ENCODE measurements around the gene SYNPO. TPM values are rescaled to one million over a fixed set of nuclear protein-coding genes. Genes with fewer than 3 reads are reported as not detected.

The SYNPO gene
- total RNA-seq, 1 donor: under 0.01 TPM

DNA sequence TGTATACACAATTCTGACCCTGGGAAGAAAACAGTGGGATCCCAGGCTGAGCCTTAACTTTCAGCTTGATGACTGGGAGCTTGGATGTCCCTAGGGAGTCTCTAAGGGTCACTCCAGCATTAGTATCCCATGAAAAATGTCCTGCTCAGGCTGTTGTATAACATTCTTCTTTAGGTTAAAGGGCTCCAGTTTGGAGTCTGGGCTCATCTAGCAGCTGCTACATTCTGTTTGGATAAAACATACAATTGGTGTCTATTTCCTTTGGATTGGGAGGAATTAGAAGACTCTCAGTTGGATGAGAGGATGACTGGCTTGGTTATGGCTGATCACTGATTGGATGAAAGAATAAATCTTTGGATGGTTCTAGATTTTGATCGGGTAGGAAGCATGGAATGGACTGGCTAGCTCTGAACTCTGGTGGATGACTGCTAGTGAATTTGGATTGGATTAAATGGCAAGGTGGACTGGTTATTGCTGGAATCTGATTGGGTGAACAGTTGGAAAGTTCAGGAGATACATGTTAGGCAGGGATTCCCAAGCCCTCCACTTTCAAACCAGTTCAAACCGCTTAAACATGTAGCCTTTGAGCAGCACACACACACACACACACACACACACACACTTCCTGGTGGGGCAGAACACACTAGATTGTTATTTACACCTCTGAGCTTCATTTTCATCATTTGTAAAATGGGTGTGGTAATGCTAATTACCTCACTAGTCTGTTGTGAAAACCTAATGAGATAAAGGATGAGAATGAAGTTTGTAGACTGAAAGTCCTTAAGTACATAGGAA lies 13.5 kb downstream of the SYNPO start:
- no peak for DNase-seq (ENCODE audit: low read depth in 2 of 3, low spot score in 2 of 3)

DNA sequence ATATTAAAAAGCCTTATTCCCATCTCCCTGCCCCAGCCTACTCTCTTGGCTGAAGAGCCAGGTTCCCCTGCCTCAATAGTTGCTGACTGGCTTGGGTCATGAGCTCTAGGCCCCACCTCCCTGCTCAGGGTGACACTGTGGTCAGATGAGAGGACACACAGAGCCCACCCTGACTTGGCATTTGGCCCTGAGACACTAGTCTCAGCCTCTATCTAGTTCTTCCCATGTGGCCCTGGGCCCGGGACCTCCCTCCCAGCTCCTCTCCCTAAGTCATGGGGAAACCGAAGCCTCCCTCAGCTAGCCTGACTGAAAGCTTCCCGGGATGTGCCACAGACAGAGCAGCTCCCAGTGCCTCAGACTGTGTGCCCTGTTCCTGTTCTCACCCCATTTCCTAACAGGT lies 14.8 kb downstream of the SYNPO start:
- DNase-seq (ENCODE audit: low read depth in 2 of 3, low spot score in 2 of 3): no peak

- peak; percentile 79 to 80 (median 79) for DNase-seq (ENCODE audit: low read depth in 2 of 3, low spot score in 2 of 3)
Observed at GRCh38 chr5:150656191-150657132, 16.0 kb downstream of the SYNPO start.

GRCh38 chr5:150658121-150658520 lies 17.7 kb downstream of the SYNPO start:
- no peak for DNase-seq (ENCODE audit: low read depth in 2 of 3, low spot score in 2 of 3)

DNA sequence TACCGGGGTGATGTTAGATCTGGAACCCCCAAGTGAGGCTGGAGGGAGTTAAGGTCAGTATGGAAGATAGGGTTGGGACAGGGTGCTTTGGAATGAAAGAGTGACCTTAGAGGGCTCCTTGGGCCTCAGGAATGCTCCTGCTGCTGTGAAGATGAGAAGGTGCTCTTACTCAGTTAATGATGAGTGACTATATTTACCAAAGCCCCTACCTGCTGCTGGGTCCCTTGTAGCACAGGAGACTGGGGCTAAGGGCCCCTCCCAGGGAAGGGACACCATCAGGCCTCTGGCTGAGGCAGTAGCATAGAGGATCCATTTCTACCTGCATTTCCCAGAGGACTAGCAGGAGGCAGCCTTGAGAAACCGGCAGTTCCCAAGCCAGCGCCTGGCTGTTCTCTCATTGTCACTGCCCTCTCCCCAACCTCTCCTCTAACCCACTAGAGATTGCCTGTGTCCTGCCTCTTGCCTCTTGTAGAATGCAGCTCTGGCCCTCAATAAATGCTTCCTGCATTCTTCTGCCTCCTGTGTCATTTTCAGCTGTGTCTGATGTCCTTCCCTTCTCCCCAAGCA lies 18.3 kb downstream of the SYNPO start:
- DNase-seq (ENCODE audit: low read depth in 2 of 3, low spot score in 2 of 3): no peak

DNA sequence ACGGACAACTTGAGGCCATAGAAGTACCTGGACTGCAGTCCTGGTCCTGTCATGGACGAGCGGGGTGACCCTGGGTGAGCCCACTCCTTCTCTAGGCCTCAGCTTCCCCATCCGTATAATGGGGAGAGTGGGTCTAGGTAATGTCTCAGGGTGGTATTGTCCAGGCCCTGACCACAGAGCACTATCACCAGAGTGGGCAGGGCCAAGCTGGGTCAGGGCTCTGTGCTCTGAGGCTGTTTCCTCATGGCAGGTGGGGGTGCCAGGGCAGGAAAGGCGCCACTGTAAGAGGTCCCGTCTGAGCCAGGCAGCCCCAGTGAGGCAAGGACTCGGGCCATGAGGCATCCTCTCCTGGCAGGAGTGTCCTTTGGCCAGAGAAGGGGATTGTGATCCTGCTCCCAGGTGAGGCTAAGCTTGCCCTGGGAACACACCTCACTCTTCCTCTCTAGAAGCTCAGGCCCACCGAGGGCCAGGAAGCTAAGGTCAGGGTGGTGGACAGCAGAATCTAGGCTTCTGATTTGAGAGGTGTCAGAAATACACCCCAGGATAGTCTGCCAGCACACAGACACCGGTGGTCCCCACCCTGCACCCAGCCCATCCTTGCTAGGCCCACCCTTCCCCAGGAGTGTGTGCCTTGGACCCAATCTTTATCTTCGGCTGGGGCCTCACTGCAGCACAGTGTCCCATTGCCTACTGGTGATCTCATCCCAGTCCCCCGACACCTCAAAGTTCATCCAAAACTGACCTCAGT lies 19.1 kb downstream of the SYNPO start:
- no peak for DNase-seq (ENCODE audit: low read depth in 2 of 3, low spot score in 2 of 3)

DNA sequence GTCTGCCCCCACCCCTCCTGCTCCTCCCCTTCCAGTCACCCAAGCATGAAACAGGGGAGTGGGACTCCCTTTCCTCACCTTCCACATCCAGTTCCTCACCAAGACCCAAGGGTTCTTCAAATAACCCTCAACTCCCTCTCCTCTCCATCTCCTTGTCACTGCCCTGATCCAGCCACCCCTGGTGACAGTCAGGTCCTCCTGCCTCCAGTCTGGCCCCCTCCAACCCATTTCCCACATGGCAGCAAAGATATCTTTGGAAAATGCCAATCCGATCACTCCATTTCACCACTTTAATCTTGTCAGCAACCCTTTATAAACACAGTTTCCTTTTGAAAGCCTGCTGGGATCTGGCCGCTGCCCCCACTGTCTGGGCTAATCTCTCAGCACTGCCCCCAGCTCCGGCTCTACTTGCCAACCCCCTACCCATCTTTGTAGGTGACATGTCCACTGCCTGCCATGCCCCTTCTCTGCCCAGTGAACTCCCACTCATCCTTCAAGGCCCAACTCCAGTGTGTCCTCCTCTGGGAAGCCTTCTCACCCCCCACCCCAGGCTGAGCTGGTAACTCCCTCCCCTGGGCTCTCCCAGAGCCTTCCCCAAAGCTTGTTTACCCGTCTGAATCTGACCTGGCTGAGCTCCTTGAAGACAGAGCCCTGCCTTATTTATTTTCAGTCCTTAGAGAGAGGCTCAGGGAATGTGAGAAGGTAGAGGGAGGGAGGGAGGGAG lies 19.8 kb downstream of the SYNPO start:
- no peak for DNase-seq (ENCODE audit: low read depth in 2 of 3, low spot score in 2 of 3)

DNA sequence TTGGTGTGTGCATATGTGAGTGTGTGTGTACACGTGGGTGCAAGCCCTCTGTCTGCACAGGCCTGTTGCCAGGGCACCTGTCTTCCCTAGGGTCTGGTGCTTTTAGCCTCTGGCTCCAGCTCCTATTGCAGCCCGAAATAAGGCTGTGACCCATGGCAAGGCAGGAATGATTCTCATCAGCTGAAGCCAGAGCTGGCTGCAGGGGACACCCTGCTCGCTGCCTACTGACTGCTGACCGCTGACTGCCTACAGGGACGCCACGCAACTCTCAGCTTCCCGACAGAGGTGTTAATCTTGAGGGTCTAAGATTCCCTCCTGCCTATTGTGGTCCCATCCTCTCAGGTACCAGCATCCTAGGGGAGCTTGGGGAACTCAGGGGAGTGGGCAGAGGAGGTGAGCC lies 20.6 kb downstream of the SYNPO start, which contains the start of gene MYOZ3:
MYOZ3 (plus strand) TSS at position 166 of the 400 bp plus-strand sequence. CDS start 1,691 bp downstream, outside the sequence.
- DNase-seq (ENCODE audit: low read depth in 2 of 3, low spot score in 2 of 3): no peak

DNA sequence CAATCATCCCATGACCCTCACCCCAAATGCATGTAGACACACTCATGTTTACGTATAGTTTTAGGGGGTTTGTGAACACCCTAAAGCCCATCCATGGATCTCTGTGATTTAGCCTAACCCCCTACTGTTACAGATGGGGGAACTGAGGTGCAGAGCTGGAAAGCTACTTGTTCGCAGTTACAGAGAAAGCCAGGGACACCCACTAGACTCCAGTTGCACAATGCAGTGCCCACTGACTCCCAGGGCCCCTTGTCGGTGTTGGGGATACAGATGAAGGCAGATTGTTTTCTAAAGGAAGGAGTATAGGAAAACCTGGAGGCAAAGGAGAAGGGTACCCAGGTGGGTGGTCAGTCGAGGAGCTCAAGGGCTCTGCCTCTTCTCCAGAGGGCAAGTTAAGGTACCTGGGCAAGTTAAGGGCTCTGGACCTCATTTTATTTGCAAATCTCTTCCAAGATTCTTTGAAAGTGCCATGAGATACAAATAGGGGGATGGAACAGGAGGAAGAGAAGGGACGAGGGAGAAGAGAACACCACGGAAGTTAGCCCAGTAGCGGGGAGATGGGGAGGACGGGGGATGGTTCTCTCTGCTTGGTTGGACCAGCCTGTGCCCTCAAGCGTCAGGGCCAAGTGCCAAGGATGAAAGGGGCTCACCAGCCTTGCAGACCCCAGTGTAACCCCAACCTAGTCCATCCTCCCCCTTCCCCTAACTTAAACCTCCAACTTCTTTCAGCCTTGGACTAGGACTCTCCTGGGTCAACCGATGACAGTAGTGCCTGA lies 21.5 kb downstream of the SYNPO start:
- no peak for DNase-seq (ENCODE audit: low read depth in 2 of 3, low spot score in 2 of 3)

GRCh38 chr5:150662731-150663516 lies 22.5 kb downstream of the SYNPO start:
- no peak for DNase-seq (ENCODE audit: low read depth in 2 of 3, low spot score in 2 of 3)

GRCh38 chr5:150663936-150664335 lies 23.5 kb downstream of the SYNPO start:
- no peak for DNase-seq (ENCODE audit: low read depth in 2 of 3, low spot score in 2 of 3)

DNA sequence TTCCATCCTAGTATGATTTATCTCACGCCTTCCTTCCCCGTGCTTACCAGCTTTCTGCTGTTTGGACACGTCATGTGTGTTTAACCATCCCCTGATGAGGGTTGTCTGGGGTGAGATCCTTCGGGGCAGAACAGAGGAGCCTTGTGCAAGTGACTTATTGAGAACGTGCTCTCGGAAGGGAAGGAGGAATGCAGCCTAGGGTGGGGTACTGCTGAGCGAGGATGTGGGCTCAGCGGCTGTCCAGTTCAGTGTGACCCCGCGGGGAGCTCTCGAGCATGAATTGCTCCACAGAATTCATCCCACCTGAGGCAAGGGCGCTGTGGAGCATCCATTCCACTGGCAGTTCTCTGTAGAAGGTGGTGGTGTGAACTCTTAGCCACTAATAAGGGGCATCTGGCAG lies 24.6 kb downstream of the SYNPO start:
- no peak for DNase-seq (ENCODE audit: low read depth in 2 of 3, low spot score in 2 of 3)

- DNase-seq (ENCODE audit: low read depth in 2 of 3, low spot score in 2 of 3): no peak
Observed at GRCh38 chr5:150670275-150670947, 30.0 kb downstream of the SYNPO start.

- no peak for DNase-seq (ENCODE audit: low read depth in 2 of 3, low spot score in 2 of 3)
Observed at GRCh38 chr5:150670948-150671310, 30.5 kb downstream of the SYNPO start.

- DNase-seq (ENCODE audit: low read depth in 2 of 3, low spot score in 2 of 3): peak in 2 of 3 donors; percentile 58 to 69
Observed at GRCh38 chr5:150671509-150672236, 31.2 kb downstream of the SYNPO start.

DNA sequence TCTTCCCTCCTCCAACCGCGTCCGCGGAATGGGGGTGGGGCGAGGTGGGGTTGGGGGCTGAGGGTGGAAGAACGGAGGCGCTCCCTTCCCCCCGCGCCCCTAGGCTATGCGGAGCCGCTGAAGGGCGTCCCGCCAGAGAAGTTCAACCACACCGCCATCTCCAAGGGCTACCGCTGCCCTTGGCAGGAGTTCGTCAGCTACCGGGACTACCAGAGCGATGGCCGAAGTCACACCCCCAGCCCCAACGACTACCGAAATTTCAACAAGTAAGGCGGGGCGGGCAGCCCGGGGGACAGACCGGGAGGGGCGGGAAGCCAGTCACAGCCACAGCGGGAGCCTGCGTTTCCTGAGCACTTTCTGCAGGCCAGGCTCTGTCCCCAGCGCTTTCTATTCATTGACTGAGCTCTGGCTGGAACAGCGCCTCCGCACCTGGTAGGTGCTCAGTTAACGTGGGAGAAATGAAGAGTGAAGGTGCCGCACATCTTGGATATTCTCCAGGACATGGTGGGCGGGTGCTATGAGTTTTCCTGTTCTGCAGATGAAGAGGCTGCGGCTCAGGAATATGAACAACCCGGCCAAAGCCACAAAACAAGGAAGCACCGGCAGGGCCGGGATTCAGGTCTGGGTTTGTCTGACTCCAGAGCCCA lies 31.9 kb downstream of the SYNPO start:
- DNase-seq (ENCODE audit: low read depth in 2 of 3, low spot score in 2 of 3): peak in 2 of 3 donors; percentile 68 to 73

DNA sequence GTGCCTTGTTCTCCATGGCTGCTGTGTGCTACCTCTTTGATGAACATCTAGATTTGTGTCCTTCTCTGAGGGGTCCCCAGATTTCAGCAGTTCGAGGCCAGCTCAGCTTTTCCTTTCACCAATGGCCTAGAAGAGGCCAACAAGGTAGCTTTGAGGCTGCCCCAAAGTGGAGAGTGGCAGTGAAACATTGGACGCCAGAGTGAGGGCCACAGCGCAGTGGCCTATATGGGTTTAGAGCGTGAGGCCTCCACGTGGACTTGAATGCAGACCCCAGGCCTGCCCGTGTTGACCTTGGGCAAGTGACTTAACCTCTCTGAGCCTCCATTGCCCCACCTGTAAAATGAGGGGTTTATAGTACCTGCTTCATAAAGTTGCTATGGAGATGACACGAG lies 32.4 kb downstream of the SYNPO start:
- no peak for DNase-seq (ENCODE audit: low read depth in 2 of 3, low spot score in 2 of 3)
